Naive B cell (primary cell): ENCODE measurements around the gene AKAP8L. TPM values are rescaled to one million over a fixed set of nuclear protein-coding genes. Genes with fewer than 3 reads are reported as not detected.

ENCODE experiments used
- ATAC-seq, 2 donors: fragments of 150-1000 bp; cut with Tn5 transposase; 2 replicates each; pipeline ENCODE4 v1.10.0; 2021; ENCODE audit warnings: low read depth in 2 of 2, mild to moderate bottlenecking in 2 of 2, moderate library complexity in 2 of 2
- DNase-seq: peaks from one replicate; pipeline ENCODE4 v3.0.0; 2022
- H3K27ac Mint-ChIP-seq, 6 donors: one replicate each; pipeline ENCODE4 v1.8.0; 2020 to 2022; ENCODE audit warnings: mild to moderate bottlenecking in 6 of 6, mixed read lengths in 6 of 6, moderate library complexity in 5 of 6, inconsistent platforms in 2 of 6
- H3K27me3 Mint-ChIP-seq, 3 donors: one replicate each; pipeline ENCODE4 v1.8.0; 2021 to 2022; ENCODE audit warnings: mixed read lengths in 3 of 3, mild to moderate bottlenecking in 1 of 3
- H3K36me3 Mint-ChIP-seq, 2 donors: one replicate each; pipeline ENCODE4 v1.8.0; 2020 to 2022; ENCODE audit warnings: mixed read lengths in 2 of 2, inconsistent platforms in 1 of 2, mild to moderate bottlenecking in 1 of 2
- H3K4me1 Mint-ChIP-seq, 3 donors: one replicate each; pipeline ENCODE4 v1.8.0; 2020 to 2022; ENCODE audit warnings: mixed read lengths in 3 of 3, inconsistent platforms in 1 of 3, mild to moderate bottlenecking in 1 of 3, moderate library complexity in 1 of 3
- H3K4me3 Mint-ChIP-seq, 8 donors: one replicate each; pipeline ENCODE4 v1.8.0; 2020 to 2022; ENCODE audit warnings: mild to moderate bottlenecking in 8 of 8, mixed read lengths in 8 of 8, moderate library complexity in 8 of 8, inconsistent platforms in 2 of 8
- H3K9me3 Mint-ChIP-seq, 7 donors: one replicate each; pipeline ENCODE4 v1.8.0; 2020 to 2022; ENCODE audit warnings: mixed read lengths in 7 of 7, mild to moderate bottlenecking in 5 of 7, inconsistent platforms in 2 of 7, moderate library complexity in 1 of 7
- polyA plus RNA-seq, 6 donors: library from polyadenylated mRNA; unstranded; fragments of 300-500 nt; fragmentation: Illumina TruSeq; gene quantifications; one replicate each; pipeline ENCODE4 v1.2.3, GENCODE V29; 2021; ENCODE audit warnings: low read depth in 6 of 6

Gene AKAP8L
- 100 to 1,000 TPM in 1 of 6 donors, 10 to 100 TPM in 5; 37.8 to 103 (median 53.6) TPM for polyA plus RNA-seq

- peaks cover 0 to 10% of the 10 kb centered on the region in 2 donors for H3K36me3 Mint-ChIP-seq
- ATAC-seq = peak; percentile 88
- DNase-seq = peak; percentile 99
- no peaks in the 10 kb centered on the region for H3K27me3 Mint-ChIP-seq
- peak within 1 kb of the TSS; percentile 91 to 100 (median 99) for H3K4me3 Mint-ChIP-seq
- peak within 1 kb of the TSS; percentile 95 to 100 (median 98) for H3K27ac Mint-ChIP-seq
- peaks cover 27 to 51% (median 40%) of the 10 kb centered on the region in 3 donors for H3K4me1 Mint-ChIP-seq
- H3K9me3 Mint-ChIP-seq = peaks cover 0 to 5% (median 0%) of the 10 kb centered on the region in 7 donors
These were observed at the start of gene AKAP8L for GRCh38 chr19:15418579-15419412. TSS of gene AKAP8L (minus strand) at chr19:15418988. CDS start at chr19:15418923, 65 bp downstream.

GRCh38 chr19:15467734-15468214 lies 49.0 kb upstream of the AKAP8L start:
- peaks cover 0 to 18% of the 10 kb centered on the region in 2 donors for H3K36me3 Mint-ChIP-seq
- H3K9me3 Mint-ChIP-seq = no peaks in the 10 kb centered on the region
- peak overlapping the region in 4 of 8 donors; percentile 25 to 67 (median 52) for H3K4me3 Mint-ChIP-seq
- ATAC-seq = no peak
- H3K27me3 Mint-ChIP-seq = peaks cover 18 to 34% (median 23%) of the 10 kb centered on the region in 3 donors
- peak overlapping the region in 2 of 6 donors; percentile 25 to 42 for H3K27ac Mint-ChIP-seq
- H3K4me1 Mint-ChIP-seq = peaks cover 40 to 54% (median 46%) of the 10 kb centered on the region in 3 donors
- no peak for DNase-seq

- DNase-seq = no peak
- Mint-ChIP-seq H3K36me3 (peaks cover 0 to 18% of the 10 kb centered on the region in 2 donors), H3K9me3 (no peaks in the 10 kb centered on the region), H3K4me1 (peaks cover 40 to 59% (median 52%) of the 10 kb centered on the region in 3 donors), H3K27me3 (peaks cover 17 to 34% (median 23%) of the 10 kb centered on the region in 3 donors), H3K27ac (peak overlapping the region in 1 of 6 donors; percentile 66), H3K4me3 (peak overlapping the region in 5 of 8 donors; percentile 61 to 77 (median 66))
- ATAC-seq = no peak
These were observed 48.3 kb upstream of the AKAP8L start for GRCh38 chr19:15466851-15467733.

GRCh38 chr19:15464394-15465385 lies 45.9 kb upstream of the AKAP8L start, which contains the start of gene RASAL3:
TSS of gene RASAL3 (minus strand) at chr19:15464544. CDS start at chr19:15464358, 186 bp downstream.
- peaks cover 40 to 62% (median 57%) of the 10 kb centered on the region in 3 donors for H3K4me1 Mint-ChIP-seq
- DNase-seq (peak; percentile 49), ATAC-seq (peak; percentile 71 to 72)
- H3K36me3 Mint-ChIP-seq = peaks cover 0 to 18% of the 10 kb centered on the region in 2 donors
- peak within 1 kb of the TSS; percentile 64 to 98 (median 96) for H3K27ac Mint-ChIP-seq
- peaks cover 12 to 15% (median 14%) of the 10 kb centered on the region in 3 donors for H3K27me3 Mint-ChIP-seq
- peak within 1 kb of the TSS; percentile 90 to 98 (median 96) for H3K4me3 Mint-ChIP-seq
- H3K9me3 Mint-ChIP-seq = no peaks in the 10 kb centered on the region

GRCh38 chr19:15463861-15464371 lies 45.1 kb upstream of the AKAP8L start:
- DNase-seq = peak; percentile 69
- Mint-ChIP-seq H3K36me3 (peaks cover 0 to 13% of the 10 kb centered on the region in 2 donors), H3K27me3 (peaks cover 5 to 7% (median 6%) of the 10 kb centered on the region in 3 donors), H3K9me3 (no peaks in the 10 kb centered on the region), H3K4me1 (peaks cover 33 to 57% (median 51%) of the 10 kb centered on the region in 3 donors), H3K4me3 (peak overlapping the region; percentile 90 to 98 (median 96)), H3K27ac (peak overlapping the region; percentile 64 to 98 (median 96))
- peak; percentile 90 to 92 for ATAC-seq

- ATAC-seq (no peak), DNase-seq (no peak)
- Mint-ChIP-seq H3K4me3 (peak overlapping the region in 3 of 8 donors; percentile 25 to 95 (median 77)), H3K4me1 (peaks cover 17 to 43% (median 36%) of the 10 kb centered on the region in 3 donors), H3K27ac (peak overlapping the region in 3 of 6 donors; percentile 11 to 74 (median 32)), H3K9me3 (no peaks in the 10 kb centered on the region), H3K27me3 (no peaks in the 10 kb centered on the region), H3K36me3 (peaks cover 0 to 8% of the 10 kb centered on the region in 2 donors)
These were observed 42.9 kb upstream of the AKAP8L start for GRCh38 chr19:15461694-15462093.

GRCh38 chr19:15457701-15458484 lies 39.1 kb upstream of the AKAP8L start:
- no peaks in the 10 kb centered on the region for H3K27me3 Mint-ChIP-seq
- peaks cover 0 to 19% of the 10 kb centered on the region in 2 donors for H3K36me3 Mint-ChIP-seq
- H3K27ac Mint-ChIP-seq = peak overlapping the region in 3 of 6 donors; percentile 35 to 87 (median 72)
- H3K4me1 Mint-ChIP-seq = peaks cover 12 to 31% (median 17%) of the 10 kb centered on the region in 3 donors
- H3K4me3 Mint-ChIP-seq = no peak overlapping the region
- DNase-seq = no peak
- H3K9me3 Mint-ChIP-seq = no peaks in the 10 kb centered on the region
- ATAC-seq = no peak

GRCh38 chr19:15456871-15457700 lies 38.3 kb upstream of the AKAP8L start:
- Mint-ChIP-seq H3K9me3 (no peaks in the 10 kb centered on the region), H3K36me3 (peaks cover 0 to 19% of the 10 kb centered on the region in 2 donors), H3K4me3 (no peak overlapping the region), H3K27me3 (no peaks in the 10 kb centered on the region), H3K27ac (no peak overlapping the region), H3K4me1 (peaks cover 10 to 24% (median 13%) of the 10 kb centered on the region in 3 donors)
- no peak for ATAC-seq
- no peak for DNase-seq

- Mint-ChIP-seq H3K4me1 (peaks cover 5 to 18% (median 9%) of the 10 kb centered on the region in 3 donors), H3K36me3 (peaks cover 0 to 19% of the 10 kb centered on the region in 2 donors), H3K27me3 (no peaks in the 10 kb centered on the region), H3K9me3 (no peaks in the 10 kb centered on the region), H3K27ac (peak overlapping the region in 1 of 6 donors; percentile 33), H3K4me3 (no peak overlapping the region)
- ATAC-seq (no peak), DNase-seq (no peak)
These were observed 37.7 kb upstream of the AKAP8L start for GRCh38 chr19:15456441-15456840.

- H3K4me3 Mint-ChIP-seq = no peak overlapping the region
- peaks cover 7 to 20% (median 12%) of the 10 kb centered on the region in 3 donors for H3K4me1 Mint-ChIP-seq
- no peak overlapping the region for H3K27ac Mint-ChIP-seq
- no peak for ATAC-seq
- no peaks in the 10 kb centered on the region for H3K27me3 Mint-ChIP-seq
- peaks cover 0 to 19% of the 10 kb centered on the region in 2 donors for H3K36me3 Mint-ChIP-seq
- no peaks in the 10 kb centered on the region for H3K9me3 Mint-ChIP-seq
- DNase-seq = no peak
These were observed 37.2 kb upstream of the AKAP8L start for GRCh38 chr19:15455996-15456395.
